Measurements from ENCODE around the gene AP2A2. TPM values are rescaled to one million over a fixed set of nuclear protein-coding genes. Genes with fewer than 3 reads are reported as not detected.

The AP2A2 gene
- total RNA-seq, 1 experiment from 2014 or later: 55.5 TPM

DNA sequence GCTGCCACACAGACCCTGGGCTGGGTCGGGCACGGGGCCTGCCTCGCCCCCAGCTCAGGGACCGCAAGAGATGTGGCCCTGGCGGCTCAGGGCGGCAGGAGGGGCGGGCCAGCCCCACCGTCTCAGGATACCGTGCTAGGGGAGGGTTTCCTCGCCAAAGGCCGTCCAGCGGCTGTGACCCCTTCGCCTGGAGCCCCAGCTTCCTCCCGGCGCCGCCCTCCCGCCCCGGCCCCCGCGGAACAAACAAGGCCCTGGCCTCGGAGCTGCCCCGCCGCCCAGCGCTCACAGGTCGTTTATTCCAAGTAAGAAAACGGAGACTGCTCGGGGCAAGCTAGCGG is 543 bp upstream of the AP2A2 start:
- Histone ChIP-seq H3K36me3 (ENCODE audit: control insufficient read depth in 1 of 2, insufficient read depth in 2 of 2, low read length in 2 of 2) (peaks cover 5 to 17% of the 10 kb centered on the region in 2 experiments; a peak in 2 of 4 replicates), H3K79me2 (ENCODE audit: insufficient read depth, low read length) (peaks cover 40% of the 10 kb centered on the region), H3K27me3 (ENCODE audit: insufficient read depth, low read length) (no peaks in the 10 kb centered on the region), H3K4me2 (ENCODE audit: low read length) (peak overlapping the region; percentile 52), H3K9me2 (ENCODE audit: insufficient read depth) (no peaks in the 10 kb centered on the region), H3K4me3 (replicated peaks in 1 of 2; ENCODE audit: low read depth in 1 of 2, low read length in 2 of 2) (peak overlapping the region in 1 of 2 experiments; percentile 25; a peak in 1 of 4 replicates), H2AFZ (ENCODE audit: low read depth, low read length, poor library complexity, severe bottlenecking) (no peak overlapping the region), H4K20me1 (ENCODE audit: insufficient read depth) (no peaks in the 10 kb centered on the region; the same call in 1 of the 2 replicates), H3K27ac (ENCODE audit: low read depth, low read length) (peak overlapping the region; percentile 77; the same call in 1 of the 2 replicates), H3K9ac (ENCODE audit: low read length) (no peak overlapping the region), H3K9me3 (ENCODE audit: control insufficient read depth in 1 of 2, insufficient read depth in 1 of 2, low read depth in 1 of 2, low read length in 2 of 2) (no peaks in the 10 kb centered on the region), H3K4me1 (ENCODE audit: control insufficient read depth in 1 of 2, insufficient read depth in 2 of 2, low read length in 2 of 2) (peaks cover 0 to 29% of the 10 kb centered on the region in 2 experiments; a peak in 2 of 4 replicates)
- RAD21 ChIA-PET (ENCODE audit: low non-redundant PET in 1 of 2, low total read pairs in 2 of 2, uncharacterized antibody in 2 of 2, unreplicated experiment in 2 of 2): no interaction called here
- CTCF ChIA-PET: interaction anchor here (0.6 to 1.4 kb wide), 4 partner anchors 9 to 126 kb away, joined by 3 to 7 read pairs (median 4); partner anchors contain the start of gene CHID1
- ATAC-seq: no peak
- BruUV-seq (replicated peaks): no TSS peak
- no peak for DNase-seq (ENCODE audit: low read depth, low spot score)
- TF ChIP-seq SP1 (IDR thresholded peaks at IDR 0.05; ENCODE audit: low read depth): no peak
- intact Hi-C loops (cut with micrococcal nuclease): loop anchor here (5.0 kb wide), 1 partner anchor 137 kb away; no protein-coding TSS in a partner anchor
- POLR2A ChIA-PET: no interaction called here

DNA sequence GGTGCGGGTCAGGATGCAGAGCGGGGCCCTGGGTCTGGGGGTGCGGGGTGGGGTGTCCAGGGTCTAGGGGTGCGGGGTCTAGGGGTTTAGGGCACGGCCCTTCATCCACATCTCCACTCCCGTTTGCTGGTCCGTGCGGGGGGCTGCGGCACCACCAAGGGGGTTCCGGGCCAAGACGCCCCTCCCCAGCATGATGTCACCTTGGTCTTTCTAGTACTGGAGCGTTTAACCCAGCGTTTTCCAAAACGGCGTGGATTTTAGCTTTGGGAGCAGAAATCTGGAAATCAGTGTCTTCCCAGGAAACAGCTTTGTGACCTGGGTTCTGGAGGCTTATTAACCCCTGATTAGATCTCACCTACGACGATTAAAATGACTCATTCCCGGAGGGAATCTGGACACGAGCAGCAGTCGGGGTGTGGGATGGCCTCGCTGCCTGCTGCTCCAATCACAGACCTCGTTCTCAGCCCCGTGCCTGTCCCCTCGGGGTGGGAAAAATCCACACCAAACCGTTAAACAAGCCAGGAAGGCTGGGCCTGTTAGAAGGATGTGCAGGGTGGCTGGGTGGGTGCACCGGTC is 759 bp downstream of the AP2A2 start:
- peak; percentile 10 for DNase-seq (ENCODE audit: low read depth, low spot score)
- peaks cover 5 to 17% of the 10 kb centered on the region in 2 experiments; a peak in 2 of 4 replicates for H3K36me3 ChIP-seq (ENCODE audit: control insufficient read depth in 1 of 2, insufficient read depth in 2 of 2, low read length in 2 of 2)
- TSS peak; percentile 61 for BruUV-seq (replicated peaks)
- TF ChIP-seq JUND (IDR thresholded peaks at IDR 0.05) (no peak), SRF (IDR thresholded peaks at IDR 0.05; ENCODE audit: low read depth) (no peak), ZFX (IDR thresholded peaks at IDR 0.05) (no peak), EZH2 (IDR thresholded peaks at IDR 0.05) (no peak), SIN3A (IDR thresholded peaks at IDR 0.05; ENCODE audit: low read depth) (no peak), TCF7L2 (IDR thresholded peaks at IDR 0.05; ENCODE audit: borderline replicate concordance, extremely low read depth, insufficient read depth, insufficient read length) (no peak), RAD21 (IDR thresholded peaks at IDR 0.05; ENCODE audit: low read depth) (no peak), CBX3 (IDR thresholded peaks at IDR 0.05; ENCODE audit: low read depth) (no peak)
- TF ChIP-seq, protein P1, sequence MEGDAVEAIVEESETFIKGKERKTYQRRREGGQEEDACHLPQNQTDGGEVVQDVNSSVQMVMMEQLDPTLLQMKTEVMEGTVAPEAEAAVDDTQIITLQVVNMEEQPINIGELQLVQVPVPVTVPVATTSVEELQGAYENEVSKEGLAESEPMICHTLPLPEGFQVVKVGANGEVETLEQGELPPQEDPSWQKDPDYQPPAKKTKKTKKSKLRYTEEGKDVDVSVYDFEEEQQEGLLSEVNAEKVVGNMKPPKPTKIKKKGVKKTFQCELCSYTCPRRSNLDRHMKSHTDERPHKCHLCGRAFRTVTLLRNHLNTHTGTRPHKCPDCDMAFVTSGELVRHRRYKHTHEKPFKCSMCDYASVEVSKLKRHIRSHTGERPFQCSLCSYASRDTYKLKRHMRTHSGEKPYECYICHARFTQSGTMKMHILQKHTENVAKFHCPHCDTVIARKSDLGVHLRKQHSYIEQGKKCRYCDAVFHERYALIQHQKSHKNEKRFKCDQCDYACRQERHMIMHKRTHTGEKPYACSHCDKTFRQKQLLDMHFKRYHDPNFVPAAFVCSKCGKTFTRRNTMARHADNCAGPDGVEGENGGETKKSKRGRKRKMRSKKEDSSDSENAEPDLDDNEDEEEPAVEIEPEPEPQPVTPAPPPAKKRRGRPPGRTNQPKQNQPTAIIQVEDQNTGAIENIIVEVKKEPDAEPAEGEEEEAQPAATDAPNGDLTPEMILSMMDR (IDR thresholded peaks at IDR 0.05 in 2 of 3, conservative IDR thresholded peaks at IDR 0.05 in 1 of 3; ENCODE audit: borderline replicate concordance in 1 of 3, insufficient read depth in 1 of 3, low read depth in 2 of 3, low read length in 2 of 3): no peak
- TF ChIP-seq, protein P2, sequence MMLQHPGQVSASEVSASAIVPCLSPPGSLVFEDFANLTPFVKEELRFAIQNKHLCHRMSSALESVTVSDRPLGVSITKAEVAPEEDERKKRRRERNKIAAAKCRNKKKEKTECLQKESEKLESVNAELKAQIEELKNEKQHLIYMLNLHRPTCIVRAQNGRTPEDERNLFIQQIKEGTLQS (IDR thresholded peaks at IDR 0.05): no peak
- TF ChIP-seq, protein P3, sequence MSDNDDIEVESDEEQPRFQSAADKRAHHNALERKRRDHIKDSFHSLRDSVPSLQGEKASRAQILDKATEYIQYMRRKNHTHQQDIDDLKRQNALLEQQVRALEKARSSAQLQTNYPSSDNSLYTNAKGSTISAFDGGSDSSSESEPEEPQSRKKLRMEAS (IDR thresholded peaks at IDR 0.05): no peak
- ChIA-PET CTCF (no interaction called here), RAD21 (ENCODE audit: low non-redundant PET in 1 of 2, low total read pairs in 2 of 2, uncharacterized antibody in 2 of 2, unreplicated experiment in 2 of 2) (no interaction called here), POLR2A (no interaction called here)
- peaks cover 0 to 29% of the 10 kb centered on the region in 2 experiments; a peak in 2 of 4 replicates for H3K4me1 ChIP-seq (ENCODE audit: control insufficient read depth in 1 of 2, insufficient read depth in 2 of 2, low read length in 2 of 2)
- intact Hi-C loops (cut with micrococcal nuclease): loop anchor here (5.0 kb wide), 1 partner anchor 136 kb away; no protein-coding TSS in a partner anchor
- H3K27ac ChIP-seq (ENCODE audit: low read depth, low read length): peak overlapping the region; percentile 51
- no peaks in the 10 kb centered on the region for H3K27me3 ChIP-seq (ENCODE audit: insufficient read depth, low read length)
- no peaks in the 10 kb centered on the region for H3K9me3 ChIP-seq (ENCODE audit: control insufficient read depth in 1 of 2, insufficient read depth in 1 of 2, low read depth in 1 of 2, low read length in 2 of 2)
- peak overlapping the region; percentile 83 to 88 for H3K4me3 ChIP-seq (replicated peaks in 1 of 2; ENCODE audit: low read depth in 1 of 2, low read length in 2 of 2)
- H3K4me2 ChIP-seq (ENCODE audit: low read length): peak overlapping the region; percentile 97
- H2AFZ ChIP-seq (ENCODE audit: low read depth, low read length, poor library complexity, severe bottlenecking): no peak overlapping the region
- H3K79me2 ChIP-seq (ENCODE audit: insufficient read depth, low read length): peaks cover 52% of the 10 kb centered on the region
- peak; percentile 60 for ATAC-seq
- no peaks in the 10 kb centered on the region; the same call in 1 of the 2 replicates for H4K20me1 ChIP-seq (ENCODE audit: insufficient read depth)
- H3K9ac ChIP-seq (ENCODE audit: low read length): peak overlapping the region; percentile 78
- no peaks in the 10 kb centered on the region for H3K9me2 ChIP-seq (ENCODE audit: insufficient read depth)
